ENCODE results near the gene CCDC142.

The CCDC142 gene

GRCh38 chr2:74497777-74498499 lies 15.1 kb upstream of the CCDC142 start:
- no peak for TF ChIP-seq TEAD4 (IDR thresholded peaks at IDR 0.05)
- TF ChIP-seq TCF12 (IDR thresholded peaks at IDR 0.05; ENCODE audit: low read depth), result no peak
- TF ChIP-seq ZBTB7A (IDR thresholded peaks at IDR 0.05; ENCODE audit: low read depth), result no peak
- TF ChIP-seq MAX (IDR thresholded peaks at IDR 0.05), result no peak
- TF ChIP-seq RAD21 (IDR thresholded peaks at IDR 0.05; ENCODE audit: low read depth), result no peak
- TF ChIP-seq USF1 (IDR thresholded peaks at IDR 0.05), result no peak
- TF ChIP-seq REST (IDR thresholded peaks at IDR 0.05; ENCODE audit: low read depth), result no peak
- TF ChIP-seq CEBPB (IDR thresholded peaks at IDR 0.05), result no peak
- no peak for TF ChIP-seq CREB1 (IDR thresholded peaks at IDR 0.05; ENCODE audit: low read depth)
- TF ChIP-seq TAF1 (IDR thresholded peaks at IDR 0.05; ENCODE audit: low read depth), result no peak
- TF ChIP-seq FOXM1 (IDR thresholded peaks at IDR 0.05; ENCODE audit: borderline replicate concordance, low read depth), result no peak
- no peak for TF ChIP-seq EP300 (IDR thresholded peaks at IDR 0.05; ENCODE audit: borderline replicate concordance)
- no peak for TF ChIP-seq EGR1 (IDR thresholded peaks at IDR 0.05)
- no peak for TF ChIP-seq YY1 (IDR thresholded peaks at IDR 0.05; ENCODE audit: low read depth)
- TF ChIP-seq NFIC (IDR thresholded peaks at IDR 0.05), result no peak

GRCh38 chr2:74496997-74497776 lies 14.4 kb upstream of the CCDC142 start:
- TF ChIP-seq FOXM1 (IDR thresholded peaks at IDR 0.05; ENCODE audit: borderline replicate concordance, low read depth) (no peak), NFIC (IDR thresholded peaks at IDR 0.05) (peak; percentile 84), ZBTB7A (IDR thresholded peaks at IDR 0.05; ENCODE audit: low read depth) (no peak), TCF12 (IDR thresholded peaks at IDR 0.05; ENCODE audit: low read depth) (no peak)

GRCh38 chr2:74495440-74495839 lies 12.6 kb upstream of the CCDC142 start:
- TF ChIP-seq CEBPB (IDR thresholded peaks at IDR 0.05), result no peak
- TF ChIP-seq EP300 (IDR thresholded peaks at IDR 0.05; ENCODE audit: borderline replicate concordance), result no peak
- no peak for TF ChIP-seq FOXM1 (IDR thresholded peaks at IDR 0.05; ENCODE audit: borderline replicate concordance, low read depth)
- no peak for TF ChIP-seq REST (IDR thresholded peaks at IDR 0.05; ENCODE audit: low read depth)
- no peak for TF ChIP-seq USF1 (IDR thresholded peaks at IDR 0.05)
- TF ChIP-seq NFIC (IDR thresholded peaks at IDR 0.05), result no peak
- TF ChIP-seq TAF1 (IDR thresholded peaks at IDR 0.05; ENCODE audit: low read depth), result no peak
- no peak for TF ChIP-seq YY1 (IDR thresholded peaks at IDR 0.05; ENCODE audit: low read depth)
- TF ChIP-seq CREB1 (IDR thresholded peaks at IDR 0.05; ENCODE audit: low read depth), result no peak
- no peak for TF ChIP-seq EGR1 (IDR thresholded peaks at IDR 0.05)
- TF ChIP-seq RAD21 (IDR thresholded peaks at IDR 0.05; ENCODE audit: low read depth), result no peak
- no peak for TF ChIP-seq TCF12 (IDR thresholded peaks at IDR 0.05; ENCODE audit: low read depth)
- TF ChIP-seq ZBTB7A (IDR thresholded peaks at IDR 0.05; ENCODE audit: low read depth), result no peak
- no peak for TF ChIP-seq MAX (IDR thresholded peaks at IDR 0.05)

- TF ChIP-seq FOXM1 (IDR thresholded peaks at IDR 0.05; ENCODE audit: borderline replicate concordance, low read depth), result no peak
- TF ChIP-seq CEBPB (IDR thresholded peaks at IDR 0.05), result no peak
- TF ChIP-seq EP300 (IDR thresholded peaks at IDR 0.05; ENCODE audit: borderline replicate concordance), result no peak
- no peak for TF ChIP-seq YY1 (IDR thresholded peaks at IDR 0.05; ENCODE audit: low read depth)
- no peak for TF ChIP-seq NFIC (IDR thresholded peaks at IDR 0.05)
- no peak for TF ChIP-seq USF1 (IDR thresholded peaks at IDR 0.05)
- TF ChIP-seq TAF1 (IDR thresholded peaks at IDR 0.05; ENCODE audit: low read depth), result no peak
- TF ChIP-seq MAX (IDR thresholded peaks at IDR 0.05), result no peak
- TF ChIP-seq EGR1 (IDR thresholded peaks at IDR 0.05), result no peak
- TF ChIP-seq RAD21 (IDR thresholded peaks at IDR 0.05; ENCODE audit: low read depth), result no peak
- no peak for TF ChIP-seq TEAD4 (IDR thresholded peaks at IDR 0.05)
- no peak for TF ChIP-seq CREB1 (IDR thresholded peaks at IDR 0.05; ENCODE audit: low read depth)
Observed at GRCh38 chr2:74493546-74493945, 10.7 kb upstream of the CCDC142 start.
